DMS114 treated with DMSO at 0.1 percent for 48 hours (cell line): Measurements from ENCODE around the gene C14orf132.

ENCODE experiments used
- DNase-seq: peaks from one replicate; lab custom pipeline; 2025; ENCODE audit not compliant: unreplicated experiment; lab: John Stamatoyannopoulos, UW

The C14orf132 gene

DNA sequence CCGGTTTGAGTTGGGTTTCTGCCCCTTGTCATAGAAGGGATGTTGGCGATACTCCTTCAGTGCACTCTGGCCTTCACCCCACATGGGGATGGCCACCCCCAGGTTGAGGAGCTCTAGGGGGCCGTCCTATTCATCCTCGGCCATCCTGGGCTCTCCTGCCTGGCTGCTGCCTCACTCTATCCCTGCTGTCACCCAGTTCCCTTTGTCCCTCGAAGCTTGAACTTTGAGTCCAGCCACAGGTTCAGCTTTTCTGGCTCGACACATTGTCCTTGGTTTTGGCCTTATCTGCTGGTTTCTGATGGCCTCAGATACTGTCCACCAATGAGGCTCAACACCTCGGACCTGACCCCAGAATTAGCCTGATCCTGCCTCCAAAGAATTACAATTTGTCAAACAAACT is 58.6 kb downstream of the C14orf132 start:
- DNase-seq, result no peak

- DNase-seq, result peak; percentile 6
Observed at GRCh38 chr14:96098309-96098998, 59.3 kb downstream of the C14orf132 start.

- no peak for DNase-seq
Observed at GRCh38 chr14:96098999-96099335, 59.8 kb downstream of the C14orf132 start.

GRCh38 chr14:96100161-96101064 is 61.3 kb downstream of the C14orf132 start:
- peak; percentile 42 for DNase-seq

DNA sequence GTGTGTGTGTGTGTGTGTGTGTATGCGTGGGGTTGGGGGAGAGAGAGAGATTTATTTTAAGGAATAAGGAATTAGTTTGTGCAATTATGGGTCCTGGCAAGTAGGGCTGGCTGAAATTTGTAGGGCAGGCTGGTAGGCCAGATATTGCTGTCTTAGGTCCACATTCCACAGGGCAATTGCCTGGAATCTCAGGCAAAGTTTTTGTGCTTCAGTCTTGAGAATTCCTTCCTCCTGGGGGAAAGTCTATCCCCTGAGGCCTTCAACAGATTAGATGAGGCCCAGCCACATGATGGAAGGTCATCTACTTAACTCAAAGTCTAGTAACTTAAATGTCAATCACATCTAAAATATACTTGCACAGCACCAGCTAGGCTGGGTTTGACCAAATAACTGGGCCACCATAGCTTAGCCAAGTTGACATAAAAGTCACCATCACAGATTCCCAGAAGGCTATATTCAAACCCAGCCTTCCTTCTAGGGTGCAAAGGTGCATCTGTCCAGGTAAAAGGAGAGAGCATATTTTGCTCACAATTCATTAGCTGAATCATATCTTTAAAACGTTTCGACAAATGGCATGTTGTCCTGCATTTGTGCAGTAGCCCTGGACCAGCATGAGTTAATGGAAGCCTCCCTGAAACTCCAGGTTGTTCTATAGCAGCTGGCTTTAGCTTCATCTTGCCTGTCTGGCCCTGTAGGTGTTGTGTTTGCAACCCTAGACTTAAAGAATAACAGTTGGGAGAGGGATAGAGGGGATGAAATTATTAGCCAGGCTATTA is 63.1 kb downstream of the C14orf132 start:
- no peak for DNase-seq

DNA sequence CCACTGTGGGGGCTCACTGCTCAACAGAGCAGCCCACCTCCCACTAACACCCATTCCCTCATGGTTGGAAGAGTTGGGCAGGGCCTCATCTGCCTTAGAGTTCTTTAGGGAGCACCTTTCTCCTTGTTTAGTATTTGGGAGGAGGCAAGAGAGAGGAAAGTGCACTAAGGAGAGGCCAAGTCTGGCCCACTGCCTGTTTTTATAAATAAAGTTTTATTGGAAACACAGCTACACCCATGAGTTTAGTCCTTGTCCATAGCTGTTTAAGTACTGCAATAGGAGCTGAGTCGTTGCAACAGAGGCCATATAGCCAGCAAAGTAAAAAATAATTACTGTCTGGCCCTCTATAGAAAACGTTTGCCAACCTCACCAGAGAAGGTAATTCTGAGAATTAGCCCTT is 63.9 kb downstream of the C14orf132 start:
- no peak for DNase-seq

GRCh38 chr14:96103560-96104460 is 64.6 kb downstream of the C14orf132 start:
- DNase-seq, result no peak

DNA sequence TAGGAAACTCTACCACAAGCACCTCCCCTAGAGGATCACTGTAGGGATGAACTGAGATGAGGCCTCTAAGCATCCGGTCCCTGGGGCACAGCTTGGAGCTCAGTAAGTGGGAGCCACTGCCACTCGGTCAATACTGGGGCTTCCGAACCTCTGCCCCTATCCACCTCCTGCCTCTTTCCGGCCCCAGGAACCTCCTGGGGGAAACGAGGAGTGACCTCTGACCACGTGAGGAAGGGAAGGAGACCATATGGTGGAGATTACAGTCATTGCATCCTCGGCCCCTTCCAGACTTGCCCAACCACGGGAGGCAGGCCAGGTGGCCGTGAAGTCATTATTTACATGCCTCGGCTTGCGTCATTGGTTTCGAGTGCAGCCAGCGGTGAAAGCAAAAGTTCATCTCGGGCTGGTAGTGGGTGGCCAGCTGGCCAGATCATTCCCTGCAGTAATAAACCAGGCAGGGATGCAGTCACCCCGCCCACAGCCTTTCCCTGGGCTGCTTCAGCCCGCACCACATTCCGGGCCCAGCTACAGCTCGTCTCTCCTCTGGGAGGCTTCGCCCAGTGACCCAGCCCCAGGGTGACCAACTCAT is 65.4 kb downstream of the C14orf132 start:
- DNase-seq, result no peak

GRCh38 chr14:96105089-96105925 is 66.1 kb downstream of the C14orf132 start:
- DNase-seq, result no peak

GRCh38 chr14:96105926-96106441 is 66.8 kb downstream of the C14orf132 start:
- DNase-seq, result no peak

DNA sequence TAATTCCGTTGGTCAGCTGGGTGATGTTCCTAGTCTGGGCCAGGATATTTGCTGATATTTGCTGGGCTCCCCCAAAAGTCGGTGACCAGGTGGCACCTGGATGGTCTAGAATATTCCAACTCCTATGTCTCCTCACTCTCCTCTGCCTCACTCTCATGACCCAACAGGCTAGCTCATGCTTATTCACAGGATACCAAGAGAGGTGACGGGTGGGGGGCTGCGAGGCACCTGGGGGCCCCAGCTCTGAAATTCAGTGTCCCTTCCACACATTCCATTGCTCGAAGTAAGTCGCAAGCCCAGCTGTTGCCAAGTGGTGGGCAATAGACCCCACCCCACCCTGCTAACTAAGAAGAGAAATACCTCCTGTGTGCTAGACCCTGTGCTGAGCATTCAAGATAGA is 67.7 kb downstream of the C14orf132 start:
- DNase-seq, result no peak

GRCh38 chr14:96108061-96108795 is 69.1 kb downstream of the C14orf132 start:
- DNase-seq, result no peak

- DNase-seq, result no peak
Observed at GRCh38 chr14:96108911-96109310, 69.7 kb downstream of the C14orf132 start.

DNA sequence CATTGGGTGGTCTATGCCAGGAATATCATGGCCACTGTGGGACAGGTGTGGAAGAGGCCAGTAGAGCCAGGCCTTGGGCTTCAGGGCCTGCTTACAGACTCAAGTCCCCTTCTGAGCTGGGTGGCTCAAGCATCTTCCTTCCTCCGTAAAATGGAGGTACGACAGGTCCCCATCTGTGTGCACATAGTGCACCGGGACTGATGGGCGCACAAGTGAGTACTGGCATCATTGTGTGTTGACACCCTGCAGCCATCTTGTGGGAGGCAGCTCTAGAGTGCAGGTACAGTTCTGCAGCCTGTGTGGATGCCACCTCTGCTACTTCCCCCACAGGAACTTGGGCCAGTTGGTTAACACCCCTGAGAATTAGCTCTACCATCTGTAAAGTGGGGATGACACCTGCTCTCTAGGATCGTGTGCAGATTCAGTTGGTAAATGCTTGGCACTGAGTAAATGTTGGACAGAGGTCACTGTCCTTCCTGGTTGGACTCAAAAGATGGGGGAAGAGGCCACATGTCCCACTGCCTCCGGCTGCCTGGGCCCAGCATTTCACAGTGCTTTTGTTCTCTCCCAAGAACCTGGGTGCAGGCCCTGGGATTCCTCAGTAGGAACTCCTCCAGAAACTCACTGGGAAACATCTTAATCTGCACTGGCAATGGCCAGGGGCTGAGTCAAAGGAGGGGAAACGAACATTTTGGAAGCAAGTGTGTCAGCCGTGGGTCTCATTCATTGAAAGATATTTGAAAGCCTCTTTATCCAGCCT is 70.6 kb downstream of the C14orf132 start:
- no peak for DNase-seq

DNA sequence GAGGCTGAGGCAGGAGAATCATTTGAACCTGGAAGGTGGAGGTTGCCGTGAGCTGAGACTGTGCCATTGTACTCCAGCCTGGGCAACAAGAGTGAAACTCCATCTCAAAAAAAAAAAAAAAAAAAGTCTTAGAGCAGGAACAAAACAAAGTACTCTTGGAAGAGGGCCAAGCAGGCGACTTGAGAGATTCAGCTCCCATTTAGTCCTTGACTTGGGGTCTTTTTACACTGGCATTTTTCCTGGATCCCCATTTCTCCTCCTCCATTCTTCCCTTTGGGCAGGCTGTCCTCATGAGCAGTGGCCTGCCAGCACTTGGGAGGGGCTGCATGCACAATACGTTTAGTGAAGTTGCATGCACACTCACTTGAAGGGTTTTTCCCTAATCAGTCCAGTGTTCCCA is 72.9 kb downstream of the C14orf132 start:
- DNase-seq, result no peak

GRCh38 chr14:96114002-96114401 is 74.8 kb downstream of the C14orf132 start:
- no peak for DNase-seq

DNA sequence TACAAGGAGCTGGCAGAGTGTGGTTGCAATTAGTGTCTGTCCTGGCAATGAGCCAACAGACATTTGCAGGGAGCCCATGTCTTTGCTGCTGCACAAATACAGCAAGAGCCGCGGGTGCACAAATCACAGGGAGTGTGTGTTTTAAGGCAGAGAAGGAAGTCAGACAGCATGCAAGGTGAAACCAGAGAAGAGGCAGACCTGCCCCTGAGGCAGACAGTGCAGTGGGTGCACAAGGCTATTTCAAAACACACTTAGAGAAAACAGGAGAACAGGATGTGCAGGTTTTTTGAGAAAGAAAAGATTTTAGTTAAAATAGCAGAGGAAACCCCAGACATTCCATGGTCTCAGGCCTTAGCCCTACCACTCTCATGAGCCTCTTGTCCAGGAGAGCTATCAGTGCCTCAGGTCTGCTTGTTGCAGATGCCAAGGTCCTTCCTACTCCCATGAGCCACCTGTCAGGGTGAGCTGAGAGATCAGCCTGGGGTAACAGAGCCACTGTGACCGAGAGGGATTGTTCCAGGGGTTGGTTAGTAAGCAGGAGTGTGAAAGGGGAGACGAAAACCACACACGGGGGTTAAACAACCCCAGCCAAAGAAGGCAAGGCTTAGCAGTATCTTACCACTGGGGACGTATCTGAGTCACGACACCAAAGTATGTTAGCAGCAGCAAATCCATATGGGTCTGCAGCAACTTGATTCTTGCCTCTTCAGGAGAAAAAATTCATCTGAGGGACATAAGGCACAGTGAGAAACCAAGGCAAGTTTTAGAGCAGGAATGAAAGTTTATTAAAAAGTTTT is 78.1 kb downstream of the C14orf132 start:
- DNase-seq, result no peak
